SK-N-SH treated with all-trans-retinoic acid at 6 μM for 48 hours (cell line): Measurements from ENCODE around the gene ZKSCAN1.

ENCODE experiments used
- ARNTL ChIP-seq: fragments of 450-650 bp; formaldehyde crosslinking; IDR thresholded peaks from 2 replicates; pipeline ENCODE4 v1.5.0; 2020; ENCODE audit warnings: low read depth, mild to moderate bottlenecking, moderate library complexity, borderline replicate concordance
- CREB5 ChIP-seq: fragments of 250-450 bp; sonication (Bioruptor Pico); IDR thresholded peaks from 2 replicates; pipeline ENCODE4 v1.5.1; 2020; ENCODE audit warnings: low read depth, mild to moderate bottlenecking, moderate library complexity
- CSRNP3 ChIP-seq: fragments of 250-450 bp; sonication (Bioruptor Pico); IDR thresholded peaks from 2 replicates; pipeline ENCODE4 v1.5.1; 2021; ENCODE audit warnings: mild to moderate bottlenecking, moderate library complexity
- ESRRG ChIP-seq: fragments of 250-450 bp; sonication (Bioruptor Pico); IDR thresholded peaks from 2 replicates; pipeline ENCODE4 v1.6.1; 2021; ENCODE audit warnings: mild to moderate bottlenecking
- ISL1 ChIP-seq: fragments of 250-450 bp; sonication (Bioruptor Pico); IDR thresholded peaks from 2 replicates; pipeline ENCODE4 v2.1.2; 2022; ENCODE audit warnings: mild to moderate bottlenecking, moderate library complexity
- OSR1 ChIP-seq: fragments of 250-450 bp; sonication (Bioruptor Pico); IDR thresholded peaks from 2 replicates; pipeline ENCODE4 v1.8.0; 2022; ENCODE audit warnings: moderate library complexity, mild to moderate bottlenecking, inconsistent platforms
- PATZ1 ChIP-seq: fragments of 250-450 bp; sonication (Bioruptor Pico); IDR thresholded peaks from 2 replicates; pipeline ENCODE4 v1.8.0; 2020; ENCODE audit warnings: mild to moderate bottlenecking, moderate library complexity, borderline replicate concordance
- RARB ChIP-seq: fragments of 250-450 bp; sonication (Bioruptor Pico); IDR thresholded peaks from 2 replicates; pipeline ENCODE4 v1.8.0; 2021; ENCODE audit warnings: mild to moderate bottlenecking, moderate library complexity
- TOX ChIP-seq: fragments of 250-450 bp; sonication (Bioruptor Pico); IDR thresholded peaks from 2 replicates; pipeline ENCODE4 v1.8.0; 2021; ENCODE audit warnings: mild to moderate bottlenecking, moderate library complexity, borderline replicate concordance
- ZFP30 ChIP-seq: fragments of 450-650 bp; formaldehyde crosslinking; IDR thresholded peaks from 2 replicates; pipeline ENCODE4 v1.5.0; 2022; ENCODE audit warnings: mild to moderate bottlenecking, moderate library complexity

- TF ChIP-seq PATZ1 (CRISPR knock-in tag) (no peak), CSRNP3 (CRISPR knock-in tag) (no peak), TOX (CRISPR knock-in tag) (no peak), ZFP30 (no peak), ISL1 (CRISPR knock-in tag) (no peak), RARB (CRISPR knock-in tag) (no peak), ARNTL (CRISPR knock-in tag) (no peak), OSR1 (CRISPR knock-in tag) (no peak), ESRRG (CRISPR knock-in tag) (no peak), CREB5 (CRISPR knock-in tag) (no peak)
Measured at GRCh38 chr7:99990460-99990852, 24.9 kb upstream of the ZKSCAN1 start.
